Measurements from ENCODE around the gene TOMM34.

DNA sequence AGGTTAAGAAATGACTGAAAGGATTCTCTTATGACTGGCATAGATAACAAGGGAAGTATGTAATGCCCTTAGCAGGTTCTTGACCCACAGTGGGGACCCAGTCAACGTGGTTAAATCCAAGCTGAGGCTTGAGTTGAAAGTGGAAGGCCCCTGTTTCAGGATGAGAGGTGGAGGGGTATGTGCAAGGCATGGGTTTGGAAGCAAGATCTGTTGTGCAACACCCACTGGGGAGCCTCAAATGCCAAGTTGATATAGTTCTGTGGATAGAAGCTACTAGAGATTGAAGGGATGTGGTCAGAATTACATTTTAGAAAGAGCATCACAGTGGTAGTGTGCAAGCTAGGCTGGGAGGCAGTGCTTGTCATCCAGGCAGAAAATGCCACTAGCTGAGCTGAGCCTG is 45.3 kb downstream of the TOMM34 start:
- TF ChIP-seq, protein P1, sequence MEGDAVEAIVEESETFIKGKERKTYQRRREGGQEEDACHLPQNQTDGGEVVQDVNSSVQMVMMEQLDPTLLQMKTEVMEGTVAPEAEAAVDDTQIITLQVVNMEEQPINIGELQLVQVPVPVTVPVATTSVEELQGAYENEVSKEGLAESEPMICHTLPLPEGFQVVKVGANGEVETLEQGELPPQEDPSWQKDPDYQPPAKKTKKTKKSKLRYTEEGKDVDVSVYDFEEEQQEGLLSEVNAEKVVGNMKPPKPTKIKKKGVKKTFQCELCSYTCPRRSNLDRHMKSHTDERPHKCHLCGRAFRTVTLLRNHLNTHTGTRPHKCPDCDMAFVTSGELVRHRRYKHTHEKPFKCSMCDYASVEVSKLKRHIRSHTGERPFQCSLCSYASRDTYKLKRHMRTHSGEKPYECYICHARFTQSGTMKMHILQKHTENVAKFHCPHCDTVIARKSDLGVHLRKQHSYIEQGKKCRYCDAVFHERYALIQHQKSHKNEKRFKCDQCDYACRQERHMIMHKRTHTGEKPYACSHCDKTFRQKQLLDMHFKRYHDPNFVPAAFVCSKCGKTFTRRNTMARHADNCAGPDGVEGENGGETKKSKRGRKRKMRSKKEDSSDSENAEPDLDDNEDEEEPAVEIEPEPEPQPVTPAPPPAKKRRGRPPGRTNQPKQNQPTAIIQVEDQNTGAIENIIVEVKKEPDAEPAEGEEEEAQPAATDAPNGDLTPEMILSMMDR (IDR thresholded peaks at IDR 0.05), result no peak
- no peak for TF ChIP-seq POLR2A (IDR thresholded peaks at IDR 0.05)
- no peak for TF ChIP-seq POLR2AphosphoS5 (IDR thresholded peaks at IDR 0.05)

All from upper lobe of left lung (tissue), 4 donors.